Stimulated activated effector memory CD8-positive, alpha-beta T cell treated with anti-CD3 and anti-CD28 coated beads, Interleukin-12 subunit alpha, Interleukin-12 subunit beta, amount 100 ng/mL, for 72 hours (primary cell): Measurements from ENCODE around the gene ADGRG3.
A peak's percentile ranks its signal among the peaks of the same experiment; 100 is the strongest.
"Not testable (repeated sequence)": the region's sequence is repeated elsewhere in the genome, so short reads cannot be mapped to it uniquely, and the experiment has no call there.

Source experiments
- ATAC-seq: fragments of 150-1000 bp; cut with Tn5 transposase; 2 replicates; pipeline ENCODE4 v1.10.0; 2021
- DNase-seq, 2 donors: peaks; one replicate each; pipeline ENCODE4 v3.0.0; 2021 to 2022; ENCODE audit warnings: low spot score in 2 of 2
- H3K27ac Mint-ChIP-seq: one replicate; pipeline ENCODE4 v1.8.0; 2022; ENCODE audit warnings: mild to moderate bottlenecking, mixed read lengths
- H3K36me3 Mint-ChIP-seq: one replicate; pipeline ENCODE4 v1.8.0; 2022; ENCODE audit warnings: mild to moderate bottlenecking, mixed read lengths
- H3K4me1 Mint-ChIP-seq: one replicate; pipeline ENCODE4 v1.8.0; 2022; ENCODE audit warnings: mixed read lengths
- H3K4me3 Mint-ChIP-seq: one replicate; pipeline ENCODE4 v1.8.0; 2022; ENCODE audit warnings: mild to moderate bottlenecking, mixed read lengths
- H3K9me3 Mint-ChIP-seq: one replicate; pipeline ENCODE4 v1.8.0; 2022; ENCODE audit warnings: mixed read lengths

The ADGRG3 gene

DNA sequence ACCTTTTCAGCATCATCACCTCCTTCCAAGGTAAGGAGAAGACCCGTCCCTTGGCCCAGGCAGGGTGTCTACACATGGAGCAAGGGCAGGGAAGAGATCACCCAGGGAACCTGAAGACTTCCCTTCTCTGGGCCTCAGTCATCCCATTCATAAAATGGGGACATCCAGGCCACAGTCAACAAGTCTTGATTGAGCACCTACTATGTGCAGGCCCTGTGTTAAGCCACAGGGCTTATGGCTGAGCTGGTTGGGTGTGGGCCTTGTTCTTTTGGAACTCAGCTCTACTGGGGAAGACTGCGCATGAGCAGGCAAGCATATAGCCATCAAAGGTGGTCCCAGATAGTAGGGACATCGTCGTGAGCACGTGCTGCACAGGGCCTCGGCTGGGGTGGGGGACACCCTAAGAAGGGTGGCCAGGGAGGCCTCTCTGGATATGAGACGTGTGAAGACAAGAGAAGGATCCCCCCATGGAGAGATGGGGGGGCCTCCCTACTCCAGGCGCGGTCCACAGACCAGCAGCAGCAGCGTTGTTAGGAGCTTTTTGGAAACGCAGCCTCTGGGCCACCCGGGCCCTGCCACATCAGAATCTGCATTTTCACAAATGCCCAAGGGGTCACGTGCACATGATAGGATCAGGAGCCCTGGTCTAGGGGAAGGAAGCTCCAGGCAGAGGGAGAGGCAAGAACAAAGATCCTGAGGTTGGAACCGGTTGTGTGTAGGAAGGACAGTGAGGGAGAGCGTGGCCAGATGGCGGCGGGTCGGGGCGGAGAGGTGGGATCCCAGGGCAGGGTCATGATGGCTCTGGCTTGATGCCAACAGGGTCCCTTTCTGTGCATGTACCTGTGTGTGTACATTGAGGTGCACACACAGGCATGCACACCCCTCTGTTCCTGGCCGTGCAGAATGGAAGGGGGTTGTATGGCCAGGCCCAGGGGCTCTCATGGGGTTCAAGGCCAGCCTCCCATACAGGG, 5.9 kb upstream of the ADGRG3 start:
- peak overlapping the region; percentile 87 for H3K27ac Mint-ChIP-seq
- no peak for DNase-seq
- no peak overlapping the region for H3K4me3 Mint-ChIP-seq
- no peak for ATAC-seq
- H3K4me1 Mint-ChIP-seq: peaks cover 26% of the 10 kb centered on the region
- peaks cover 80% of the 10 kb centered on the region for H3K36me3 Mint-ChIP-seq
- H3K9me3 Mint-ChIP-seq: no peaks in the 10 kb centered on the region

DNA sequence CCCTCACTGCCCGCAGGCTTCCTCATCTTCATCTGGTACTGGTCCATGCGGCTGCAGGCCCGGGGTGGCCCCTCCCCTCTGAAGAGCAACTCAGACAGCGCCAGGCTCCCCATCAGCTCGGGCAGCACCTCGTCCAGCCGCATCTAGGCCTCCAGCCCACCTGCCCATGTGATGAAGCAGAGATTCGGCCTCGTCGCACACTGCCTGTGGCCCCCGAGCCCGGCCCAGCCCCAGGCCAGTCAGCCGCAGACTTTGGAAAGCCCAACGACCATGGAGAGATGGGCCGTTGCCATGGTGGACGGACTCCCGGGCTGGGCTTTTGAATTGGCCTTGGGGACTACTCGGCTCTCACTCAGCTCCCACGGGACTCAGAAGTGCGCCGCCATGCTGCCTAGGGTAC, 4.7 kb upstream of the ADGRG3 start:
- peaks cover 68% of the 10 kb centered on the region for H3K36me3 Mint-ChIP-seq
- H3K4me3 Mint-ChIP-seq: no peak overlapping the region
- H3K27ac Mint-ChIP-seq: peak overlapping the region; percentile 76

DNA sequence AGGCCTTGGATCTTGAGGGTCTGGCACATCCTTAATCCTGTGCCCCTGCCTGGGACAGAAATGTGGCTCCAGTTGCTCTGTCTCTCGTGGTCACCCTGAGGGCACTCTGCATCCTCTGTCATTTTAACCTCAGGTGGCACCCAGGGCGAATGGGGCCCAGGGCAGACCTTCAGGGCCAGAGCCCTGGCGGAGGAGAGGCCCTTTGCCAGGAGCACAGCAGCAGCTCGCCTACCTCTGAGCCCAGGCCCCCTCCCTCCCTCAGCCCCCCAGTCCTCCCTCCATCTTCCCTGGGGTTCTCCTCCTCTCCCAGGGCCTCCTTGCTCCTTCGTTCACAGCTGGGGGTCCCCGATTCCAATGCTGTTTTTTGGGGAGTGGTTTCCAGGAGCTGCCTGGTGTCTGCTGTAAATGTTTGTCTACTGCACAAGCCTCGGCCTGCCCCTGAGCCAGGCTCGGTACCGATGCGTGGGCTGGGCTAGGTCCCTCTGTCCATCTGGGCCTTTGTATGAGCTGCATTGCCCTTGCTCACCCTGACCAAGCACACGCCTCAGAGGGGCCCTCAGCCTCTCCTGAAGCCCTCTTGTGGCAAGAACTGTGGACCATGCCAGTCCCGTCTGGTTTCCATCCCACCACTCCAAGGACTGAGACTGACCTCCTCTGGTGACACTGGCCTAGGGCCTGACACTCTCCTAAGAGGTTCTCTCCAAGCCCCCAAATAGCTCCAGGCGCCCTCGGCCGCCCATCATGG, 4.0 kb upstream of the ADGRG3 start:
- Mint-ChIP-seq H3K9me3 (no peaks in the 10 kb centered on the region), H3K4me3 (no peak overlapping the region), H3K36me3 (peaks cover 62% of the 10 kb centered on the region), H3K4me1 (peaks cover 18% of the 10 kb centered on the region), H3K27ac (peak overlapping the region; percentile 76)
- no peak for DNase-seq
- ATAC-seq: no peak

More for the DNA sequence above, 4.7 kb upstream of the ADGRG3 start:
- DNase-seq (no peak), ATAC-seq (no peak)
- Mint-ChIP-seq H3K4me1 (peaks cover 17% of the 10 kb centered on the region), H3K9me3 (no peaks in the 10 kb centered on the region)

DNA sequence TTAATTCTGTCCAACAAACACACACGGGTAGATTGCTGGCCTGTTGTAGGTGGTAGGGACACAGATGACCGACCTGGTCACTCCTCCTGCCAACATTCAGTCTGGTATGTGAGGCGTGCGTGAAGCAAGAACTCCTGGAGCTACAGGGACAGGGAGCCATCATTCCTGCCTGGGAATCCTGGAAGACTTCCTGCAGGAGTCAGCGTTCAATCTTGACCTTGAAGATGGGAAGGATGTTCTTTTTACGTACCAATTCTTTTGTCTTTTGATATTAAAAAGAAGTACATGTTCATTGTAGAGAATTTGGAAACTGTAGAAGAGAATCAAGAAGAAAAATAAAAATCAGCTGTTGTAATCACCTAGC, 3.5 kb upstream of the ADGRG3 start:
- no peak for ATAC-seq
- Mint-ChIP-seq H3K27ac (peak overlapping the region; percentile 76), H3K4me1 (peaks cover 19% of the 10 kb centered on the region), H3K4me3 (no peak overlapping the region), H3K36me3 (peaks cover 58% of the 10 kb centered on the region), H3K9me3 (no peaks in the 10 kb centered on the region)
- DNase-seq: no peak

DNA sequence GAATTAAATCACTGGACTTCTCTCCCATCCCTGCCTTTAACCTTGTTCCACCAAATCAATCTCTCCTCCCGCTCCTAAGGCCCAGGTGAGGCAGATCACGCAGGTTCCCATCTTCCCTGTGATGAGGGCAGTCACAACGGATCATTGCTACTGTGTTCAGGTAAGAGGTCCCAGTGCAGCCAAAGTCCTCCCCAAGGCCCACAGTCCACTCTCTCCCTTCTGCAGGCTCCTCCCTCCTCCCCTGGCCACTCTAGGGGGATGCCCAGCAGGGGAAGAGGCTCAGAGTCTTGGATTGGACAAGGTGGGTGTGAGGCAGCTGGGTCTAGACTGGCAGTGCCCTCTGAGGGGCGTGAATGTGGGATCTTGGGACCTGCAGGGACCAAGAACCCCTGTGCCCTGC, 2.6 kb upstream of the ADGRG3 start:
- Mint-ChIP-seq H3K27ac (peak overlapping the region; percentile 76), H3K4me1 (peaks cover 14% of the 10 kb centered on the region), H3K36me3 (peaks cover 49% of the 10 kb centered on the region), H3K9me3 (no peaks in the 10 kb centered on the region), H3K4me3 (no peak overlapping the region)
- DNase-seq (no peak), ATAC-seq (no peak)

DNA sequence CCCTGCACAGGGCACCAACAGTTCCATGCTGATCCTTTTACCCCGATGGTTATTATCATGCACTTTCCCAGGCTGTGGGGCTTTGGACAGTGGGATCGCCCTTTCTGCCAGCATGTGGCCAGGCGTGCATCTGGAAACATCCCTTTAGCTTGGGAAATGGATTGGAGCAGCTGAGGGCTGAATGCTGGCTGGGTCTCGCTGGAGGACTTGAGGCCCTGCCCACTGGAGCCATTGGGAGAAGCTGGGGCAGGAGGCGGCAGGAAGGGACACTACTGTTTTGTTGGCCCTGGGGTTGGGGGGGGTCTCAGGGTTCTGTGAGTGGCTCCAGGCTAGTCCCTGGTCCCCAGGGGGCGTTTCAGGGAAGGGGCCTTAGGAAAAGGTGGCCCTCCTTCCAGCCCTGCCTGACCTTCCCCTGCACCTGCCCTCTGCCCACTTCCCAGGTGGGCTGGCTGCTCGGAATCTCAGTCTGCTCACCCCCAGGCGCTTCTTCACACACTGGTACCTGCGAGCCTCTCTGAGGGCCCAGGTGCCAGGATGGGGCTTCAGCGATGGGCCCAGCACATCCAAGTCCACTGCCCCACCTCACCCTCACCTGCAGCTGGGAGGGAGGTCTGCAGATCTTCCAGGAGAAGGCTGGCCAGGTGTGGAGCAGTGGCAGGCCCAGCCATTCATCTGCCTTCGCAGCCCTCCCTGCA, 1.6 kb upstream of the ADGRG3 start:
- Mint-ChIP-seq H3K4me3 (no peak overlapping the region), H3K9me3 (no peaks in the 10 kb centered on the region), H3K27ac (peak overlapping the region; percentile 76), H3K36me3 (peaks cover 42% of the 10 kb centered on the region), H3K4me1 (peaks cover 14% of the 10 kb centered on the region)
- DNase-seq: no peak
- no peak for ATAC-seq

DNA sequence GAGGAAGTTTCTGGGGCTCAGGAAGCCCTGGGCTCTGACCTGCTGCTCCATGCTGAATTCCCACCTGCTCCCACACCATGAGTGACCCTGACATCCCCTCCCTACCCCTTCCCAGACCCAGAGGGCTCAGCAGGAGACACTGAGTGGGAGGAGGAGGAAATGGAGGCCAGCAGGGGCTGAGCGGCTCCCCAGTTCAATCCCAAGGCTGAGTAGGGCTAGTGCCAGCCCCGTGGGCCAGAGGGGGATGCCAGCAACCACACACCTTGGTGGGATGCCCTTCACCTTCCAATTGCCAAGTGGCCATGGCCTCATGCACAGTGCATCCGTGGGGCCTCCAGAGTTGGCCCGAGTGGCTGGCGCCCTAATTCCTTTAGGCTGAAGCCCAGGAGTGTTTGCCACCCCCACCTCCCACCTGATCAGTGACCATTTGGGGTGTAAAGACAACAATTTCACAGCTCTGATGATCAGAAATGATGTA, 1.0 kb upstream of the ADGRG3 start:
- H3K27ac Mint-ChIP-seq: peak overlapping the region; percentile 58
- peaks cover 36% of the 10 kb centered on the region for H3K36me3 Mint-ChIP-seq
- ATAC-seq (peak; percentile 22), DNase-seq (no peak)
- no peaks in the 10 kb centered on the region for H3K9me3 Mint-ChIP-seq
- no peak overlapping the region for H3K4me3 Mint-ChIP-seq
- peaks cover 14% of the 10 kb centered on the region for H3K4me1 Mint-ChIP-seq

DNA sequence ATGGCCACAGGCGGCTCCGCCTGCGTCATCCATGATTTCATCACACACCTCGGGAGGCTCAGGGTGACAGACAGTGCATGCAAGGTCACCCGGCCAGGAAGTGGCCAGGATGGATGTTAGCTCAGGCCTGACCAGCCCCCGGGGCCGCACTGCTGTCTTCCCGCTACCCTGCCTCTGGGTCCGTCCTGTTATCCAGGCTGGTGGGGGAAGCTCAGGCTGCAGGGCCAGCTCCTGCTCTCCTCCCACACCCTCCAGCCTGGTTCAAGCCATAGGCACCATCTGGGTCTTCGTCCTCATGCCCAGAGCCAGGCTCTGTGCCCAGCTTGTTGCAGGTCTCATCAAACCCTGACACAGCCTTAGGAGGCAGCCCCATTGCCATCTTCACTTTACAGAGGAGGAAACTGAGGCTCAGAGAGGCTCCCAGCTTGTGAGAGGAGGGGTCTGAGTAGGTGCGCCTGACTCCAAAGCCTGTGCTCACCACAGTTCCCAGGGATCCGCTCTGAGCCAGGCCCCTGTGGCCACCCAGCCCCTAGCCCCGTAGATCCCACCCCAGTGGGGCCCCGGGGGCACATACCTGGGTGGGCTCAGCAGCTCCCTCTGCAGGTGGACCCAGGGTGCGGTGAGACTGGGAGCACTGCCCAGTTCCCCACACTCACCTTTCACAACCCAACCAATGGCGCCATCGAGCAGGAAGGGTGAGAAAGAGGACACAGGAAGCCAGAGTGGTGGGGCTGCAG, 412 bp upstream of the ADGRG3 start:
- DNase-seq (no peak), ATAC-seq (peak; percentile 47)
- Mint-ChIP-seq H3K4me3 (no peak overlapping the region), H3K36me3 (peaks cover 30% of the 10 kb centered on the region), H3K9me3 (no peaks in the 10 kb centered on the region), H3K27ac (peak overlapping the region; percentile 58), H3K4me1 (peaks cover 14% of the 10 kb centered on the region)

DNA sequence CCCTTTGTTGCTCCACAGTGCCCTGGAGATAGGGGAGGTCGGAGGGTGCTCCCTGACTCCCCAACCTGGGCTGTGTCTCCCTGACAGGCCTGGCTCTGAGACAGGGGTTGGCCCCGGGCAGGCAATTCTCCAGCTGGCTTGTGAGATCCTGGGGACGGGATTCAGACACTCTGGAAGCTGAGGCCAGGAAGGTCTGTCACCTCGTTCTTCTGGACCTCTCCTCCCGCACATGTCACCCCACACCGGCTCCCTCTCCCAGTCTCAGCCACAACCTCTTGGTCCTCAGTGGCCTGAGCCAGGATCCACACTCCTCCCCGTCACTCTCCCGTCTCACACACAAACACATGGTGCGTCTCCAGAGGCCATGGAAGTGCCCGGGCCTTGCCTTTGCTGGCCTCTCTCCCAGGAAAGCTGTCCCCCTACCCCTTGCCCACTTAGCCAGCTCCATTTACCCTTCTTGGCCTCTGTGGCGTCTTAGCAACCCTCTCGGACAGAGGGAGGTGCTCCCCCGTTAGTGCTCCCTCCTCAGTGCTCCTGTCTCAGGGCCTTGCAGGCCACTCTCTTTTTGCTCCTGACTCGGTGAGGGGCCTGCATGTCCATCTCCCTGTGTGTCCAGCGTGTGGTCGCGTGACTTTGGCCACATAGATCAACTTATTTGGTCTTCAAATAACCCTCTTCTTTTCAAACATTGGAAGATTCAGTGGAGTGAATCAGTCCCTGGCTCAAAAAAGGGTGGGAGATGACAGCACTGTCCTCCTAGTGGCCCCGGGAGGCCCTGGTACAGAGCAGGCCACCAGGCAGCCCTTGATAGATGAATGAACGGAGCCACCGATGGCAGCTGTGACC, 747 bp downstream of the ADGRG3 start:
- no peaks in the 10 kb centered on the region for H3K9me3 Mint-ChIP-seq

DNA sequence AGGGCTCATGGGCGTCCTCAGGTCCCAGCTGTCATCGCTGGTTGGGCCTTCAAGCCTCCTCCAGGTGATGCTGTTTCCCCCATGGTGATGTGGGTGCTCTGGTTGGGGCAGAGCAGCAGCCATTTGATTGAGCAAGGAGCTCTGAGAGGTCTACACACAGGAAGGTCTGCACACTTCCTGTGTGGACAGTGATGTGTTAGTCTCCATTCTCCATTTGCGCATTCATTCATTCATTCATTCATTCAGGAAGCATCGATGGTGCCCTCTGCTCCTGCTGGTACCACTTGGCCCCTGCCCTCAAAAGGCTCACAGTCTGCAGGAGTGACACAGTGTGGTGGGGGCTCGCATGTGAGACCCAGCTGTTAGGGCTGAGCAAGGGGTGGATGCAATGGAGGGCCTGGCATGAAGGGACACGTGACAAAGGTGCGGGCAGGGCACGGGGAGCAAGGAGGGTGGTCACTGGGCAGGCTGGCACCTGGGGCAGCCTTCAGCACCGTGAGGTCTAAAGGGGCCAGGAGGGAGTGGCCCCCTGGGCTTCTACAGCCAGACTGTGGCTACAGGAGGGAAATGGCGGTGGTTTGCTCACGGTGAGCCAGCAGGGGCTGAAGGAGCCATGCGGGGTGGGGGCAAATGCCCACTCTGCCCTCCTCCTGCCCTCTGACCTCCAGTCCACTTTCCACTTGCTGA, 1.5 kb downstream of the ADGRG3 start:
- ATAC-seq: peak; percentile 5

More for the DNA sequence above, 747 bp downstream of the ADGRG3 start:
- Mint-ChIP-seq H3K27ac (peak overlapping the region; percentile 66), H3K36me3 (peaks cover 18% of the 10 kb centered on the region), H3K4me3 (no peak overlapping the region), H3K4me1 (peaks cover 14% of the 10 kb centered on the region)
- ATAC-seq (no peak), DNase-seq (no peak)

DNA sequence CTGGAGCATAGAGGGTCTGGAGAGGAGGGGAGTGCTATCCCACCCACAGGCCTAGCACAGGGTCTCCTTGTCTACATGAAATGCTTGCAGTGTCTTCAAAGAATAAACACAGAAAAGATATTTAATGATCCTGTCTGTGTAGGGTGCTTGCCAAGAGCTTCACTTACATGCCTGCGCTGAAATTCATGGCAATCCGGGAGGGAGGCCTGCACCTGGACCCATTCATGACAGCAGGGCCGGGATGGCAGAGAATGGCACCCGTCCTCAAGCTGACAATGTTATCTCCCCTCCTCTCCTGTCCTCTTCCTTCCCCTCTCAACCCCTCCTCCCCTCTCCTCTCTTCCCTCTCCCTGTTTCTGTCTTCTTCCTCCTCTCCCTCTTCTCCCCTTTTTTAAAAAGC, 2.1 kb downstream of the ADGRG3 start:
- ATAC-seq: no peak
- Mint-ChIP-seq H3K36me3 (peaks cover 6% of the 10 kb centered on the region), H3K27ac (peak overlapping the region; percentile 66), H3K4me1 (peaks cover 14% of the 10 kb centered on the region), H3K4me3 (no peak overlapping the region), H3K9me3 (no peaks in the 10 kb centered on the region)
- no peak for DNase-seq

More for the DNA sequence above, 1.5 kb downstream of the ADGRG3 start:
- DNase-seq: no peak
- no peak overlapping the region for H3K4me3 Mint-ChIP-seq
- no peaks in the 10 kb centered on the region for H3K9me3 Mint-ChIP-seq
- peak overlapping the region; percentile 66 for H3K27ac Mint-ChIP-seq
- peaks cover 14% of the 10 kb centered on the region for H3K4me1 Mint-ChIP-seq
- peaks cover 11% of the 10 kb centered on the region for H3K36me3 Mint-ChIP-seq

DNA sequence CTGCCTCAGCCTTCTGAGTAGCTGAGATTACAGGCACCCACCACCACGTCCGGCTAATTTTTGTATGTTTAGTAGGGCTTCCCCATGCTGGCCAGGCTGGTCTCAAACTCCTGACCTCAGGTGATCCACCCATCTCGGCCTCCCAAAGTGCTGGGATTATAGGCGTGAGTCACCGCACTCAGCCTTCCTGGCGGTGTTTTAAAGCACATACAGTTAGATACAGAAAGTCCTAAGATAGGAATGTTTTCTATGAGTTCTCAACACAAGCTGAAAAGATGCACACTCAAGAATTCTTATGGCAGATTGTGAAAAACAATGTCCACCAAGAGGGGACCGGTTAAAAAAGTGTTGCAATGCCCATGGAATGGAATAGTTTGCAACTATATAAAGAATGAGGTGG, 3.3 kb downstream of the ADGRG3 start:
- not testable (repeated sequence) for H3K27ac Mint-ChIP-seq, H3K9me3 Mint-ChIP-seq

DNA sequence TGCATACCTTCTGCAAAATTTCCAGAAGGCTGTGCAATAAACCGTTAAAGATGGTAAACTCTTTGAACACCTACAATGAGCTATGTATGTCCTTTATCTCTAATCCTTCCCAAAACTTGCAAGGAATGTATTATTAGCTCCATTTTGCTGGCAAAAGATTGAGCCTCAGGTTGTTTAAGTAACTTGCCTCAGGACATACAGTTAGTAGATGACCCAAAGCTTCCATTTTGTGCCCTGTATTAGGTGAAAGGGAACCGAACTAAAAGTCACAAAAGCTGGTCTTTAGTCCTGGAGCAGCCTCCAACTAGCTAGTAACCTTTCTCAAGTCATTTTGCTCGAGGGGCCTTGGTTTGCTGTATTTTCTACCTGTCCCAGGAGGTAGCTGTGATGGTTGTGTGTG, 4.3 kb downstream of the ADGRG3 start:
- ATAC-seq (no peak), DNase-seq (no peak)
- Mint-ChIP-seq H3K27ac (no peak overlapping the region), H3K36me3 (no peaks in the 10 kb centered on the region), H3K4me1 (peaks cover 14% of the 10 kb centered on the region), H3K9me3 (no peaks in the 10 kb centered on the region), H3K4me3 (no peak overlapping the region)

More for the DNA sequence above, 3.3 kb downstream of the ADGRG3 start:
- peaks cover 14% of the 10 kb centered on the region for H3K4me1 Mint-ChIP-seq
- H3K36me3 Mint-ChIP-seq, ATAC-seq, H3K4me3 Mint-ChIP-seq, DNase-seq: not testable (repeated sequence)
